HPDE6-E6E7 (cell line): ENCODE data around the gene CCDC88A.
"Not testable (repeated sequence)": the region's sequence is repeated elsewhere in the genome, so short reads cannot be mapped to it uniquely, and the experiment has no call there.

Experiments used
- DNase-seq: peaks from one replicate; pipeline ENCODE4 v3.0.0; 2011; ENCODE audit warnings: missing footprints; ENCODE audit errors: extremely low spot score

CCDC88A gene

DNA sequence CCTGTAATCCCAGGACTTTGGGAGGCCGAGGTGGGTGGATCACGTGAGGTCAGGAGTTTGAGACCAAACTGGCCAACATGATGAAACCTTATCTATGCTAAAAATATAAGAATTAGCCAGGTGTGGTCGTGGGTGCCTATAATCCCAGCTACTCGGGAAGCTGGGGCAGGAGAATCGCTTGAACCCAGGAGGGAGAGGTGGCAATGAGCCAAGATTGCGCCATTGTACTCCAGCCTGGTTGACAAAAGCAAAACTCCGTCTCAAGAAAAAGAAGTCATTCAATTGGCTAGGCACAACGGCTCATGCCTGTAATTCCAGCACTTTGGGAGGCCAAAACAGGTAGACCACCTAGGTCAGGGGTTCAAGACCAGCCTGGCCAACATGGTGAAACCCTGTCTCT is 178.1 kb downstream of the CCDC88A start:
- DNase-seq, result not testable (repeated sequence)

GRCh38 chr2:55239656-55240222 is 179.9 kb downstream of the CCDC88A start:
- no peak for DNase-seq
